Measurements from ENCODE around the gene CDC73.

DNA sequence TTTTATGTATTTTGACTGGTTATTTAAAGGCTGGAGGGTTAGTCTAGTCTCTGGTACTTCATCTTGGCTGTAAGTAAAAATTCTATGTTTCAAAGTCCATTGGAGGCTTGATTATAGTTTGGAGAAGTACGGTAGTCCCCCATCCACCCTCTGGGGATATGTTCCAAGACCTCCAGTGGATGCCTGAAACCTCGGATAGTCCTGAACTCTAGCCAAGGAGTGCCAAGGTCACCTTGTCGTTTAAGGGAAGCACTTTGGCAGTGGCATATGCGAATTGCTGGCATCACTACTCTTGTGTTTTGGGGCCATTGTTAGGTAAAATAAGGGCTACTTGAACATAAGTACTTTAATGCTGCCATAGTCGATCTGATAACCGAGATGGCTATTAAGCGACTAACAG is 18.4 kb downstream of the CDC73 start:
- no peak for TF ChIP-seq EZH2phosphoT487 (IDR thresholded peaks at IDR 0.05; ENCODE audit: borderline replicate concordance, low read length)
- TF ChIP-seq, protein P1, sequence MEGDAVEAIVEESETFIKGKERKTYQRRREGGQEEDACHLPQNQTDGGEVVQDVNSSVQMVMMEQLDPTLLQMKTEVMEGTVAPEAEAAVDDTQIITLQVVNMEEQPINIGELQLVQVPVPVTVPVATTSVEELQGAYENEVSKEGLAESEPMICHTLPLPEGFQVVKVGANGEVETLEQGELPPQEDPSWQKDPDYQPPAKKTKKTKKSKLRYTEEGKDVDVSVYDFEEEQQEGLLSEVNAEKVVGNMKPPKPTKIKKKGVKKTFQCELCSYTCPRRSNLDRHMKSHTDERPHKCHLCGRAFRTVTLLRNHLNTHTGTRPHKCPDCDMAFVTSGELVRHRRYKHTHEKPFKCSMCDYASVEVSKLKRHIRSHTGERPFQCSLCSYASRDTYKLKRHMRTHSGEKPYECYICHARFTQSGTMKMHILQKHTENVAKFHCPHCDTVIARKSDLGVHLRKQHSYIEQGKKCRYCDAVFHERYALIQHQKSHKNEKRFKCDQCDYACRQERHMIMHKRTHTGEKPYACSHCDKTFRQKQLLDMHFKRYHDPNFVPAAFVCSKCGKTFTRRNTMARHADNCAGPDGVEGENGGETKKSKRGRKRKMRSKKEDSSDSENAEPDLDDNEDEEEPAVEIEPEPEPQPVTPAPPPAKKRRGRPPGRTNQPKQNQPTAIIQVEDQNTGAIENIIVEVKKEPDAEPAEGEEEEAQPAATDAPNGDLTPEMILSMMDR (conservative IDR thresholded peaks at IDR 0.05; ENCODE audit: low read depth, low read length) = no peak

Data from PC-3 (cell line).